ENCODE measurements around the gene SUSD4.

DNA sequence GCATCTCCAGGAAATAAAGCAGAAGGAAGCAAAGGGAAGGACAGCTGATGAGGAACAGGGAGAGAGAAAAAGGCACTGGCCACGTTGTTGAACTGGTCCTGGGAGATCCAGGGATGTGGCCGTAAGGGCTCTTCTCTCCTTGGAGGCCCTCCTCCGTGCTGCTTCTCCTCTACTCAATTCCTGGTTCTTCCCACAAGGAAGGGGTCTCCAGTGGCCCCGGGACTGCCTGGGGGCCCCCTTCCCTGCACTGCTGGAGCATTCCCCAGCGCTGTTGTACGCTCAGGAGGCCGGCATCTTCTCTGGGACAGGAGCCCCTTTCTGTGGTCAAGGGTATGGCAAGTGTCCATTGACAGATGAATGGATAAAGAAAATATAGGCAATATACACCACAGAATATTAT is 132.4 kb downstream of the SUSD4 start:
- TF ChIP-seq, protein P1, sequence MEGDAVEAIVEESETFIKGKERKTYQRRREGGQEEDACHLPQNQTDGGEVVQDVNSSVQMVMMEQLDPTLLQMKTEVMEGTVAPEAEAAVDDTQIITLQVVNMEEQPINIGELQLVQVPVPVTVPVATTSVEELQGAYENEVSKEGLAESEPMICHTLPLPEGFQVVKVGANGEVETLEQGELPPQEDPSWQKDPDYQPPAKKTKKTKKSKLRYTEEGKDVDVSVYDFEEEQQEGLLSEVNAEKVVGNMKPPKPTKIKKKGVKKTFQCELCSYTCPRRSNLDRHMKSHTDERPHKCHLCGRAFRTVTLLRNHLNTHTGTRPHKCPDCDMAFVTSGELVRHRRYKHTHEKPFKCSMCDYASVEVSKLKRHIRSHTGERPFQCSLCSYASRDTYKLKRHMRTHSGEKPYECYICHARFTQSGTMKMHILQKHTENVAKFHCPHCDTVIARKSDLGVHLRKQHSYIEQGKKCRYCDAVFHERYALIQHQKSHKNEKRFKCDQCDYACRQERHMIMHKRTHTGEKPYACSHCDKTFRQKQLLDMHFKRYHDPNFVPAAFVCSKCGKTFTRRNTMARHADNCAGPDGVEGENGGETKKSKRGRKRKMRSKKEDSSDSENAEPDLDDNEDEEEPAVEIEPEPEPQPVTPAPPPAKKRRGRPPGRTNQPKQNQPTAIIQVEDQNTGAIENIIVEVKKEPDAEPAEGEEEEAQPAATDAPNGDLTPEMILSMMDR (conservative IDR thresholded peaks at IDR 0.05 in 1 of 2, IDR thresholded peaks at IDR 0.05 in 1 of 2; ENCODE audit: extremely low read depth in 1 of 2, insufficient read depth in 1 of 2, low read depth in 1 of 2, low read length in 2 of 2), result no peak
- no peak for TF ChIP-seq EZH2 (IDR thresholded peaks at IDR 0.05; ENCODE audit: borderline replicate concordance, low read length)
